Fibroblast of lung (primary cell): ENCODE measurements around the gene CDKN2B-AS1.

Source experiments
- EZH2 ChIP-seq: IDR thresholded peaks from 2 replicates; pipeline ENCODE4 v1.5.1; 2012; ENCODE audit warnings: low read length, control low read depth, mild to moderate bottlenecking; ENCODE audit errors: missing control alignments
- TF ChIP-seq, protein P1 (sequence below), 2 donors: IDR thresholded peaks in 1 of 2; conservative IDR thresholded peaks in 1 of 2; 1 replicate in 1 of 2; 2 replicates in 1 of 2; pipeline ENCODE4 v1.5.1; 2011 to 2012; ENCODE audit warnings: low read length in 2 of 2, control low read depth in 1 of 2, inconsistent platforms in 1 of 2, low read depth in 1 of 2, mild to moderate bottlenecking in 1 of 2

DNA sequence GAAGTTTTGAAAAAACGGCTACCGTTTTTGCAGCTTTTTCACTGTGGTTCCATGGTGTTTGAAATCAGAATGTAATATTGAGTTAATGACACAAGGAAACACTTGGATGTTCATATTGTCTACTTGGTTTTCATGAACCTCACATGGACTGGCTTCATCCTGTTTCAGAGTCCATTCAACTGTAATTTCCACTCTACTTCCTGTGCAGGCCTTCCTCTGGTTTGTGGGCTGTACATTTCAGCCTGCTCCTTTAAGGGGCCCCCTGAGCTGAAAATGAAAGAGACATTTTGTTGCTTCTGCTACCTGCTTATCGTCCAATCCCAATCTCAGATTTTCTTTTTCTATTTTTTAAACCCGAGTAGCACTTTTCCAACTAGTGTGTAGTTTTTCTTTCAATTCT lies 56.3 kb downstream of the CDKN2B-AS1 start:
- TF ChIP-seq, protein P1, sequence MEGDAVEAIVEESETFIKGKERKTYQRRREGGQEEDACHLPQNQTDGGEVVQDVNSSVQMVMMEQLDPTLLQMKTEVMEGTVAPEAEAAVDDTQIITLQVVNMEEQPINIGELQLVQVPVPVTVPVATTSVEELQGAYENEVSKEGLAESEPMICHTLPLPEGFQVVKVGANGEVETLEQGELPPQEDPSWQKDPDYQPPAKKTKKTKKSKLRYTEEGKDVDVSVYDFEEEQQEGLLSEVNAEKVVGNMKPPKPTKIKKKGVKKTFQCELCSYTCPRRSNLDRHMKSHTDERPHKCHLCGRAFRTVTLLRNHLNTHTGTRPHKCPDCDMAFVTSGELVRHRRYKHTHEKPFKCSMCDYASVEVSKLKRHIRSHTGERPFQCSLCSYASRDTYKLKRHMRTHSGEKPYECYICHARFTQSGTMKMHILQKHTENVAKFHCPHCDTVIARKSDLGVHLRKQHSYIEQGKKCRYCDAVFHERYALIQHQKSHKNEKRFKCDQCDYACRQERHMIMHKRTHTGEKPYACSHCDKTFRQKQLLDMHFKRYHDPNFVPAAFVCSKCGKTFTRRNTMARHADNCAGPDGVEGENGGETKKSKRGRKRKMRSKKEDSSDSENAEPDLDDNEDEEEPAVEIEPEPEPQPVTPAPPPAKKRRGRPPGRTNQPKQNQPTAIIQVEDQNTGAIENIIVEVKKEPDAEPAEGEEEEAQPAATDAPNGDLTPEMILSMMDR (conservative IDR thresholded peaks at IDR 0.05 in 1 of 2, IDR thresholded peaks at IDR 0.05 in 1 of 2; ENCODE audit: low read depth in 1 of 2, low read length in 2 of 2), result no peak
- no peak for TF ChIP-seq EZH2
